ENCODE measurements around the gene PLEKHA3.
"Not testable (repeated sequence)": the region's sequence is repeated elsewhere in the genome, so short reads cannot be mapped to it uniquely, and the experiment has no call there.

PLEKHA3 gene

DNA sequence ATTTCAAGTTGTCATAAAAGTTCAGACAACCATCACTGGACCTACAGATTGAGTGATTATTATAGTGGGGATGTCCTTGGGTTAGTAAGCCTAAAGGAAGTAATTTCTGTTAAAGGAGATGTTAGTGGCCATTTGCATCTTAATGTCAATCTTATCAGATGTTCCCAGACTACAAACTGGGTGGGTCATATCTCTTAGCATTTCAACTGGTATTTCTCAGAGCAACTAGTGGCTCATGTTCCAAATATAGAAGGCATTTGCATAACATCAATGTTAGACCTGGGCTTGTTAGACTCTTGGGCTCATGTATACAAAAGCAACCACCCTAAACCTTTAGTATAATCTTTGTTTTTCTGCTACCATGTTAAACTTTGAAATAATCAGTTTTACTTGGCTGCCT, 17.9 kb downstream of the PLEKHA3 start:
- no peak for FAIRE-seq
- no peak for TF ChIP-seq POLR2A (IDR thresholded peaks at IDR 0.05; ENCODE audit: low read depth, low read length)
- no peak for DNase-seq (ENCODE audit: insufficient read length, low spot score)

DNA sequence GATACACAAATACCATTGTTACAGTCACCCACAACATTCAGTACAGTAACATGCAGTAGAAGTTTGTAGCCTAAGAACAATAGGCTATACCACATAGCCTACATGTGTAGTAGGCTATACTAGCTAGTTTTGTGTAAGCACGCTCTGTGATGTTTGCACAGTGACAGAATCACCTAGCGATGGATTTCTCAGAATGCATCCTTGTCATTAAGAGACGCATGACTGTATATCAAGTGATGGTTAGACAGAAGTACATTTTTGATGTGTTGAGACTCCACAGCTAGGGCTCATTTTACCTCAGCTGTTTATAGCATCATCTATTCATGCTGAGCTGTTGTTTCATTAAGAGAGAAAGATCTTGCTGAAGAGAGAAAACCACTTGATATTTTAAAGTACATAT, 19.4 kb downstream of the PLEKHA3 start:
- DNase-seq (ENCODE audit: insufficient read length, low spot score) (no peak), FAIRE-seq (peak; percentile 43)
- TF ChIP-seq POLR2A (IDR thresholded peaks at IDR 0.05; ENCODE audit: low read depth, low read length), result no peak

DNA sequence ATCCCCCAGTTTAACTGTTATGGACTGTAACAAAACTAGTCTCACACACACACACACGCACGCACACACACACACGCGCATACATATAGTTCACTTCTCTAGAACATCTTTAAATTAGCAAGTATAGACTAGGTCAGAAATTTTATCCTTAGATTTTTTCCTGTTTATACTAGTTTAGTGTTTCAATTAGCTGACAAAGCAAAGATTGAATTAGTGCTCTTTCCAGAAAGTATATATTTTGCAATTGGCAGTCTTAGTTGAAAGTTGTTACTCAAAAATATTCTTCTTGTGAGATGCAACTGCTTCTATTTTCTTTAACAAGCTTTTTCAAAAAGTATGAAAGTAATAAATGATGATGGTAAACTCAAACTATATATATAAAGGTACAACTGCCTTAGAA, 22.5 kb downstream of the PLEKHA3 start:
- FAIRE-seq, result no peak
- TF ChIP-seq POLR2A (IDR thresholded peaks at IDR 0.05; ENCODE audit: low read depth, low read length), result no peak

DNA sequence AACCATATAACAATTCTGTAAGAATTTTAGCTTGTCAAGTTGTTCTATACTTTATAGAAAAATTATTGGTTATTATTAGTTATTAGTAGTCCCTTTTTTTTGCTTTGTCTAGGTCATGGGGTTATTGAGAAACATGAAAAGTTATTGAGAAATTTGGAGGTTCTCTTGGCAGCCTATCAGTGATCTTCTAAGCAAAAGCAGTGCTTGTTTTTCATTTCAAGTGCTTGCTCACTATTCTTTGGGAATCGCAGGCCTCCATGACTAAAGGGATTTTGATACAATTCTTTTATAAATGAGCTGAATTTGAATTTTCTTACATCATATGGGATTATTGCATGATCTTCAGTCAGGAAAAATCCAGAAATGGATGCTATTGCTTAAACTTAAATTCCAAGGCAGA, 25.8 kb downstream of the PLEKHA3 start:
- TF ChIP-seq POLR2A (IDR thresholded peaks at IDR 0.05; ENCODE audit: low read depth, low read length), result no peak
- DNase-seq (ENCODE audit: insufficient read length, low spot score) (no peak), FAIRE-seq (no peak)

More for the DNA sequence above, 22.5 kb downstream of the PLEKHA3 start:
- DNase-seq (ENCODE audit: insufficient read length, low spot score), result no peak

DNA sequence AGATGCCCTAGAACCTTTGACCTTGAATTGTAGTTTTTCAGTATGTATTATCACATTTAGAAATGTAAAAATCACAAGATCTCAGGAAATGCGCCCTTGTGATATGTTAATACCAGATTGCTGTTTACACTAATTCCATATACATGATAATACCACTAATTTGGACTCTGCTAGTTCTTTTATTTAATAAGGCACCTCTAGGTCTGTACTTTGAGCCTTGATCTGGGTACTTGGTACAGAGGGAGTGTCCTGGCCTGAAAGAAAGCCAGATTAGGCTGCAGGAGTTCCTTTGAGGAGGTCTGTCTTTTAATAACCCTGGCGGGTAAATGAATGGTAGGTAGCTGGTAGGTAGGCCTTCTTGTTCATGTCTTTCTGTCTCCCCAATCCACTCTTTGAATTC, 26.3 kb downstream of the PLEKHA3 start:
- FAIRE-seq, result peak; percentile 36
- no peak for TF ChIP-seq POLR2A (IDR thresholded peaks at IDR 0.05; ENCODE audit: low read depth, low read length)
- DNase-seq (ENCODE audit: insufficient read length, low spot score), result no peak

DNA sequence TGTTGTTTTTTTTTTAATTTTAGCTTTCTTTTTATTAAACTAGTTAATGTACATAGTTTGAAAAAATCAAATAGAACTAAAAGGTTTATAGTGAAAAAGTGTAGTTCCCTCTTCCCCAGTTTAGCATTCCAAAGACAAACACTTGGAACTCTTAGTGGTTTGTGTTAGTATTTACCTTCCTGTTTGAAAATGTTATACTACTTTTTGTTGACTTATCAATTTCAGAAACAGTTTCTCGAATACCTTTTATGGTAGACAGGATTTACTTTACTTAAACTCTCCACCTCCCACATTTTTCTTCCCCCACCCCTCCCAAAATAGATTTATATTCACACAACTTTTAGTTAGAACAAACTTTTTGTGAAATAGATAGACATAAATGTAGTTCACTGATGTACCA, 26.7 kb downstream of the PLEKHA3 start:
- FAIRE-seq, result no peak
- no peak for TF ChIP-seq POLR2A (IDR thresholded peaks at IDR 0.05; ENCODE audit: low read depth, low read length)

DNA sequence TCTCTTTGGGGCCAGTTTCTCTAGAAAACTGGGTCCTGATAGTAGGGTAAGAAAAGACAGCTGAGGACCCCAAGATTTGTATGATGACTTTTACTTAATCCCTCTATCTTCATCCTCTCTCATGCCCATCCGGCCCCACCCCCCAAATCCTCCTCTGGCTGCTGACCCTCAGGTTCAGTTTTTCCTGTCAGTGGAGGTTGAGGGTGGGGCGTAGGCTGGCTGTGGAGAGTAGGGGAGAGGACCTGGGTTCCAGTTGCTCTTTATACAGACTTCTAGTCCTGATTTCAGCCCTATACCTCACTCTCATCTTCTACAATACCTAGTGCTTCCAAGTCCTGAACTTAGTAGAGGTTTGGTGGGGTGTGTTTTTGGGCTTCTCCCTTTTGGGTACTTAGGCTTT, 28.4 kb downstream of the PLEKHA3 start:
- TF ChIP-seq POLR2A (IDR thresholded peaks at IDR 0.05; ENCODE audit: low read depth, low read length), result no peak
- DNase-seq (ENCODE audit: insufficient read length, low spot score), result no peak
- FAIRE-seq, result no peak

More for the DNA sequence above, 26.7 kb downstream of the PLEKHA3 start:
- DNase-seq (ENCODE audit: insufficient read length, low spot score), result no peak

DNA sequence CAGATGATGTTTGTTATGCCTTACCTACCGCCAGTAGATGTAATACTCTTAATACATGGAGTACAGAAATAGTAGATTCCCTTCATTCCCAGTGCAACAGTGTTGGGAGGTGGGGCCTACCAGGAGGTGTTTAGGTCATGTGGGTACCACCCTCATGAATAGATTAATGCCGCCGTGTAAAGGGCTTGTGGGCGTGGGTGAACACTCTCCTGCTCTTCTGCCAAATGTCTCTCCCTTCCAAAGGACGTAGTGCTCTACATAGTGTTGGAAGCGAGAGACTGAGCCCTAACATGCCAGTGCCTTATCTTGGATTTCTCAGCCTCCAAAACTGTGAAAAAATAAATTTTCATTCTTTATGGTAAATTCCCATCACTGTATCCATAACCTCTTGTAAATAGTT, 30.1 kb downstream of the PLEKHA3 start:
- DNase-seq (ENCODE audit: insufficient read length, low spot score) (no peak), FAIRE-seq (no peak)
- no peak for TF ChIP-seq POLR2A (IDR thresholded peaks at IDR 0.05; ENCODE audit: low read depth, low read length)

DNA sequence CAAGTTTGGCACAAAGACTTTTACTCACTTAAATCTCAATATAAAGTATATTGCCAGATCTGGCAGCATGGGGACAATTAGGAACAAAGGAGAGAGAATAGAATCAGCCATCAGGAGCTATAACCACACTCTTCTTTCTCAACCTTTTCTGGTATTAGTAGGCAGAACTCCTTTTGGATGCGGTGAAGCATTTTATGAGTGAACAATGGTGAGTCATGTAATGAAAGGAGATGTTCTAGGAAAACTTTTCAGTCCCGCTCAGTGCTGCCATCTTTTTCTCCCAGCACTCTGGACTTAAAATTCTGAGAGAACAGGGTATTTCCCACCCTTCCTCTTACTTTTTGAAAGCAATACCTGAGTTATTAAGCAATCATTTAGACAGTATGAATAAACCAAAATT, 32.2 kb downstream of the PLEKHA3 start:
- DNase-seq (ENCODE audit: insufficient read length, low spot score), result peak; percentile 19

DNA sequence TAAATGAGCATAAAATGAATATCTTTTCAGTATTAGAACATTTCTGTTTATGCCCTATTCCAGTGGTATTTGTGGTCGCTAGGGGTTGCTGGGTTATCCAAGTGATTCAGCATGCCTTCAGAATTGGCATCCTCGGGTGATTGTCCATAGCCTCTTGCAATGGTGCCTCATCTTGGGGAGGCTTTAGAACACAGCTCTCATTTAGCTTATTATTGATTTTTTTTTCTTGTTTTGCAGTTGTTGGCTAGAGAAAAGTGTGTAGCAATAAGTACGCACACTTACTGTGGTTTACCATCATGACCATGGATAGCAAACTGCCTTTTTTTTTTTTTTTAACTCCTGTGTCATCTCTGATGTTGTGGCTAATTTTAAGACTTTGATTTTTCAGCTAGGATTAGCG, 33.6 kb downstream of the PLEKHA3 start:
- peak; percentile 87 for FAIRE-seq
- DNase-seq (ENCODE audit: insufficient read length, low spot score), result peak; percentile 7
- TF ChIP-seq POLR2A (IDR thresholded peaks at IDR 0.05; ENCODE audit: low read depth, low read length), result no peak

More for the DNA sequence above, 32.2 kb downstream of the PLEKHA3 start:
- no peak for TF ChIP-seq POLR2A (IDR thresholded peaks at IDR 0.05; ENCODE audit: low read depth, low read length)
- FAIRE-seq, result peak; percentile 91

DNA sequence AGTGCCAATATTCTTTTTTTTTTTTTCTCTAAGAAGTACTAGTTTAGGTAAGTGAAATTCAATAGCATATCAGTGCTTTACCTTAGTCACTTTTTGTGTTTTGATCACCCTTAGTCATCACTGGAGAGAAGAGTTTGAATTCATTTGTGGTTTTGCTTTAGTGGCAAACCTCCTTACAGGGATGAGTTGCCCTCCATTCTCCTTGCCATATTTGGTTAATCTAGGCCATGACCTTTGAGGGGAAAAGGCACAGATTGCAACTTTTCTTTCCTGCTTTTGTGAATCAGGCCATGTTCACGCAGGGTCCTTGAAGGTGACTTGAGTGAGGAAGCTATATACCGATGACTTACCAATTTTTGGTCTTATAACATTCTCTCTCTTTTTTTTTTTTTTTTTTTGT, 34.4 kb downstream of the PLEKHA3 start:
- no peak for TF ChIP-seq POLR2A (IDR thresholded peaks at IDR 0.05; ENCODE audit: low read depth, low read length)
- DNase-seq (ENCODE audit: insufficient read length, low spot score), result peak; percentile 37
- FAIRE-seq, result peak; percentile 98

DNA sequence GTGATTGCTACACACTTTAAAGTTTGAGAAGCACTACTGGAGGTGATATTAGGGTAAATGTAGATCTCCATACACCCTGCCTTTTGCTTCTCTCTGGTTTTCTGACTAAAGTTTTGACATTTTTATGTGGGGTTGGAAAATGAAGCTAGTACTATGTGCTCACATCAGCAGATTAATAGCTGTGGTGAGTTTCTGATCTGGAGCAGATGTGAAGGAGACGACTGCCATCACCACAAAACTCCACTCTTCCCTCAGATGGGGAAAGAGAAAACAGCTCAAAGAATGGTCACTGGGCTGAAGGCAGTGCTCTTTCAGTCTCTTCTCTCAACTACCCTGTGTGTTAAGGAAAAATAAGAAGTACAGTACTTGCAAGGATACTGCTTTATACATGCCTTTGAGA, 37.2 kb downstream of the PLEKHA3 start:
- TF ChIP-seq POLR2A (IDR thresholded peaks at IDR 0.05; ENCODE audit: low read depth, low read length), result no peak
- FAIRE-seq (no peak), DNase-seq (ENCODE audit: insufficient read length, low spot score) (no peak)

DNA sequence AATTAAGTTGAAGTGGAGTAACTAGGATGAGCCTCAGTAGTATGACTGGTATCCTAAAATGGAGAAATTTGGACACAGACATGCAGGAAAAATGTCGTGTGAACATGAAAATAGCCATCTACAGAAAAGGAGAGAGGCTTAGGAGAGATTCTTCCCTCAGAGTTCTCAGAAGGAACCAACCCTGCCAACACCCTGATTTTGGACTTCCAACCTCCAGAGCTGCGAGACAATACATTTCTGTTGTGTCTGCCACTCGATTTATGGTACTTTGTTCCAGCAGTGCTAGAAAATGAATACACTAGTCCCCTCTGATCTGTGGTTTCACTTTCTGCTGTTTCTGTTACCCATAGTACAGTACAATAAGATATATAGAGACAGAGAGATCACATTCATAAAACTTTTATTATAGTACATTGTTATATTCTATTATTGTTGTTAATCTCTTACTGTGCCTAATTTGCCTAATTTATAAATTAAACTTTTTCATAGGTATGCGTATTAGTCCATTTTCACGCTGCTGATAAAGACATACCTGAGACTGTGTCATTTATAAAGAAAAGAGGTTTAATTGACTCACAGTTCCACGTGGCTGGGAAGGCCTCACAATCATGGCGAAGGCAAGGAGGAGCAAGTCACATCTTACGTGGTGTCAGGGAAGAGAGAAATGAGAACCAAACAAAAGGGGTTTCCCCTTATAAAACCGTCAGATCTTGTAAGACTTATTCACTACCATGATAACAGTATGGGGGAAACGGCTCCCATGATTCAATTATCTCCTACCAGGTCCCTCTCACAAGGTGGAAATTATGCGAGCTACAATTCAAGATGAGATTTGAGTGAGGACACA, 41.3 kb downstream of the PLEKHA3 start:
- no peak for FAIRE-seq
- TF ChIP-seq POLR2A (IDR thresholded peaks at IDR 0.05; ENCODE audit: low read depth, low read length), result no peak
- DNase-seq (ENCODE audit: insufficient read length, low spot score), result no peak

DNA sequence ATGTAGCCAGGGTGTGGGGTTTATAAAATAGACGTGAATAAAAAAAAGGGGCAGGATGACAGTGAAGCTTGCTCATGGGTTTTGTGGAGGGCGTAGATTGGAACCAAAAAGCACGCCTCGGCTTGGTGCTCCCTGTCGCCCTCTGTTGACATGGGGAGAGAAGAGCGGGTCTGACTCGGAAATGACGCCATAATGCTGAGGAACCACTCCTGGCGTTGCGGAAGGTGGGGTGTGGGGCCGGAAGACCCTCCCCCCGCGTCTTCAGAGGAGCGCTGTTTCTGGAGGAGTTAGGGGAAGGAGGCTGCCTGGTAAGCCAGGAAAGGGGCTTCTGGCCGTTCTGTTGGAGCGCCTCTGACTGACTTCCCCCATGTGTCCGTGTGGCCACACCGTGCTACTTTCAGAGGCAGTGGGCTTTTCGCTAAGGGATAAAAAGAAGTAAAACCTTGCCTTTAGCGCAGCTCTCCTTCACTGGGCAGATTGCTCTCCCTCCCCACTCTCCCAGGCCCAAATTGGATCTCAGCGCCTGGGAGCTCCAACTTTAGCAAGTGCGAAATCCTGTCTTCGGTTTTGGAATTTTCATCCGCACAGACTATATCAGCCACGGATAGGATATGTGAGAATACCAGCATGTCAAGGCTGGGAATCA, 42.8 kb downstream of the PLEKHA3 start:
- peak; percentile 84 for TF ChIP-seq POLR2A (IDR thresholded peaks at IDR 0.05; ENCODE audit: low read depth, low read length)
- DNase-seq (ENCODE audit: insufficient read length, low spot score) (peak; percentile 70), FAIRE-seq (peak; percentile 84)

DNA sequence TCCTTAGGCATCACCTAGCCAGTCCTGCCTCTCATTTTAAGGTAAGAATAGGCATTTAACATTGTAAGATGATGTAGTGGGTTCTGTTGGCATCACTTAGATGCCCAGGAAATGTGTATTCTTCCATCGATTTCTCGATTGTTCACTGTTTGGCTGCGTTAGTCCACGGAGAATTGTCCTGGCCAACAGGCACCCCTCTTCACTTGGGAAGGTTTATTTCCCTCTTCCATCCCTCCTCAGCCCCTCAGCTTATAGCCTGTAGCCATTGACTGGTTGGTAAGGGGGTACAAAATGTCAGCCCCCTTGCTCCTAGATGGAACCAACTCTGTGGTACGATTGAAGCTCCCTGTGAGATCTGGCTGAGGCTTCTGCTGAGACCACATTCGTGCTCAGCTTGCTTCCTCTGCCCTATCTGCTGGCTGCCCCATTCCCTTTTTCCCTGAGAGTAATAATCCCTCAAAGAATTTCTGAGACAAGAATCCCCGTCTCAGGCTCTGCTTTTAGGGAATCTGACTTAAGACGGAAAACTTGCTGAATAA, 43.4 kb downstream of the PLEKHA3 start:
- TF ChIP-seq POLR2A (IDR thresholded peaks at IDR 0.05; ENCODE audit: low read depth, low read length), result no peak
- no peak for FAIRE-seq

DNA sequence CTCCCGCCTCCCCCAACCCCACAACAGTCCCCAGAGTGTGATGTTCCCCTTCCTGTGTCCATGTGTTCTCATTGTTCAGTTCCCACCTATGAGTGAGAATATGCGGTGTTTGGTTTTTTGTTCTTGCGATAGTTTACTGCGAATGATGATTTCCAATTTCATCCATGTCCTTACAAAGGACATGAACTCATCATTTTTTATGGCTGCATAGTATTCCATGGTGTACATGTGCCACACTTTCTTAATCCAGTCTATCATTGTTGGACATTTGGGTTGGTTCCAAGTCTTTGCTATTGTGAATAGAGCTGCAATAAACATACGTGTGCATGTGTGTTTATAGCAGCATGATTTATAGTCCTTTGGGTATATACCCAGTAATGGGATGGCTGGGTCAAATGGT, 44.8 kb downstream of the PLEKHA3 start:
- DNase-seq (ENCODE audit: insufficient read length, low spot score); FAIRE-seq: not testable (repeated sequence)

More for the DNA sequence above, 43.4 kb downstream of the PLEKHA3 start:
- DNase-seq (ENCODE audit: insufficient read length, low spot score), result no peak

DNA sequence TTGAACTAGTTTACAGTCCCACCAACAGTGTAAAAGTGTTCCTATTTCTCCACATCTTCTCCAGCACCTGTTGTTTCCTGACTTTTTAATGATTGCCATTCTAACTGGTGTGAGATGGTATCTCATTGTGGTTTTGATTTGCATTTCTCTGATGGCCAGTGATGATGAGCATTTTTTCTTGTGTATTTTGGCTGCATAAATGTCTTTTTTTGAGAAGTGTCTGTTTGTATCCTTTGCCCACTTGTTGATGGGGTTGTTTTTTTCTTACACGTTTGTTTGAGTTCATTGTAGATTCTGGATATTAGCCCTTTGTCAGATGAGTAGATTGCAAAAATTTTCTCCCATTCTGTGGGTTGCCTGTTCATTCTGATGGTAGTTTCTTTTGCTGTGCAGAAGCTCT, 45.2 kb downstream of the PLEKHA3 start:
- not testable (repeated sequence) for FAIRE-seq

More for the DNA sequence above, 45.2 kb downstream of the PLEKHA3 start:
- DNase-seq (ENCODE audit: insufficient read length, low spot score), result not testable (repeated sequence)

Measured in H54 (cell line).